Liver (tissue), 3 donors: ENCODE measurements around the gene ABLIM1.

Experiments used
- ATF3 ChIP-seq: IDR thresholded peaks from 2 replicates; pipeline ENCODE4 v1.6.1; 2016; ENCODE audit warnings: antibody characterized with exemption
- CTCF ChIP-seq: fragments of 150-350 bp; IDR thresholded peaks from 2 replicates; pipeline ENCODE4 v1.5.1; 2017; ENCODE audit warnings: improper control_type of control experiment, low read depth, low read length; ENCODE audit not compliant: missing input control
- REST ChIP-seq: IDR thresholded peaks from 2 replicates; pipeline ENCODE4 v1.6.1; 2016; ENCODE audit warnings: antibody characterized with exemption, mild to moderate bottlenecking
- SP1 ChIP-seq: IDR thresholded peaks from 2 replicates; pipeline ENCODE4 v1.6.1; 2018; ENCODE audit warnings: antibody characterized with exemption, mild to moderate bottlenecking
- TAF1 ChIP-seq: conservative IDR thresholded peaks from 2 replicates; pipeline ENCODE4 v1.6.1; 2016; ENCODE audit warnings: antibody characterized with exemption, mild to moderate bottlenecking
- YY1 ChIP-seq: IDR thresholded peaks from 2 replicates; pipeline ENCODE4 v1.6.1; 2016; ENCODE audit warnings: antibody characterized with exemption, mild to moderate bottlenecking
- ZBTB33 ChIP-seq: IDR thresholded peaks from 2 replicates; pipeline ENCODE4 v1.6.1; 2016; ENCODE audit warnings: antibody characterized with exemption
- donor health status: healthy.
- donor health status: healthy.

GRCh38 chr10:114694062-114694461, 36.0 kb upstream of the ABLIM1 start:
- TF ChIP-seq ZBTB33 = no peak
- TF ChIP-seq CTCF = no peak
- TF ChIP-seq SP1 = no peak
- TF ChIP-seq YY1 = no peak
- no peak for TF ChIP-seq ATF3
- no peak for TF ChIP-seq REST
- no peak for TF ChIP-seq TAF1
